LNCaP clone FGC (cell line): ENCODE measurements around the gene NFKBIE.
A peak's percentile ranks its signal among the peaks of the same experiment; 100 is the strongest.

Experiments
- DNase-seq: peaks from one replicate; pipeline ENCODE4 v3.0.0-alpha.2; 2011; ENCODE audit warnings: low read depth
- H3K4me3 ChIP-seq: 2 replicates; pipeline ENCODE4 v1.5.1; 2011; ENCODE audit warnings: mild to moderate bottlenecking, low read depth, low read length, control low read depth
- CTCF ChIP-seq: IDR thresholded peaks from 2 replicates; pipeline ENCODE4 v1.5.1; 2012; ENCODE audit warnings: mild to moderate bottlenecking; ENCODE audit not compliant: control insufficient read depth, insufficient read depth; ENCODE audit errors: extremely low read depth

The NFKBIE gene

GRCh38 chr6:44257753-44258324 lies 7.5 kb downstream of the NFKBIE start:
- H3K4me3 ChIP-seq: peak overlapping the region; percentile 83
- no peak for TF ChIP-seq CTCF
- no peak for DNase-seq

GRCh38 chr6:44257025-44257752 lies 8.2 kb downstream of the NFKBIE start, which contains the start of gene SLC35B2:
Gene SLC35B2 (minus strand): TSS chr6:44257528. CDS start chr6:44257410, 118 bp downstream.
- DNase-seq: no peak
- peak within 1 kb of the TSS; percentile 83 for H3K4me3 ChIP-seq
- peak; percentile 79 for TF ChIP-seq CTCF

DNA sequence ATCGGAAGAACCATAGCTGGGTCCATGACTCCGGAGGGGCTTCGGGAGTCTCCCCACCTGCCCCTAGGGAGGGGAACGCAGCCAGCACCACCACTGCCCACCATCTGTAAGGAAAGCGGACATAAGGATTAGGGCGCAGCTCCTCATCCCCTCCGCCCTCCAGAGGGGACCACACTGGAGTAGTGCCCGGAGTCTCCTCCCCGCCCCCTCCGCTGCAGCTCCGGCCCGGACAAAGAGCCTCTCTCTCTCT lies 8.7 kb downstream of the NFKBIE start:
- TF ChIP-seq CTCF: no peak

GRCh38 chr6:44255871-44256774 lies 9.2 kb downstream of the NFKBIE start:
- H3K4me3 ChIP-seq: peak overlapping the region; percentile 83
- DNase-seq: no peak
- no peak for TF ChIP-seq CTCF

More for the DNA sequence above, 8.7 kb downstream of the NFKBIE start:
- peak overlapping the region; percentile 83 for H3K4me3 ChIP-seq
- DNase-seq: no peak

DNA sequence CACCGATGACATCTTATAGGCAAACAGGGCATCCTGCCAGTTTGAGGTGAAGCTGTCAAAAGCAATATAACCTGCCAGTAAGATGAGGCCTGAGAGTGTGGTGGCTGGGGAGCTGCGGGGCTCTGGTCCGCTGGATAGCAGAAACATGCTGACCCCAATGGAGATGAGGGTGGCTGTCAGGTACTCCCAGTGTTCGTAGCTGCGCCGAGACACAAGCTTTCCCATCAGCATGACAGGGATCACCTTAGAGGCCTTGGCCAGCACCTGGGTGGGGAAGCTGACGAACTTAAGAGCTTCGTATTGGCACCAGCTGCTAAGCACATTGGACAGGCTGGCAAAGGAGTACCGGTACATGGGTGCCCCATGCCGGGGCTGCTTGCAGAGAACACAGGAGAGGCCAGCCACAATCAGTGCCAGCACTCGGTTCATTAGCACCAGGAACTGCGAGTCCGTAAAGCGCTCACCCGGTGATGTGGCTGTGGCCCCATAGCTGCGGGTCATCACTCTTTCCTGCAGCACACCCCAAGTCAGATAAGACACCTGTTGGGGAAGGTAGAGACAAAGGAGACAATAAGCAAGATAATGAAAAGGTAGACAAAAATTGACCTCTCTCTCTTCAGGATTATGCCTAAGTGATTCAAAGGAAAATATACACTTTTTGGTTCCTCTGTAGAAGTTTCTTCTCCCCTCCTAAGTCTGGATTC lies 10.1 kb downstream of the NFKBIE start:
- TF ChIP-seq CTCF: no peak
- no peak overlapping the region for H3K4me3 ChIP-seq
- no peak for DNase-seq

DNA sequence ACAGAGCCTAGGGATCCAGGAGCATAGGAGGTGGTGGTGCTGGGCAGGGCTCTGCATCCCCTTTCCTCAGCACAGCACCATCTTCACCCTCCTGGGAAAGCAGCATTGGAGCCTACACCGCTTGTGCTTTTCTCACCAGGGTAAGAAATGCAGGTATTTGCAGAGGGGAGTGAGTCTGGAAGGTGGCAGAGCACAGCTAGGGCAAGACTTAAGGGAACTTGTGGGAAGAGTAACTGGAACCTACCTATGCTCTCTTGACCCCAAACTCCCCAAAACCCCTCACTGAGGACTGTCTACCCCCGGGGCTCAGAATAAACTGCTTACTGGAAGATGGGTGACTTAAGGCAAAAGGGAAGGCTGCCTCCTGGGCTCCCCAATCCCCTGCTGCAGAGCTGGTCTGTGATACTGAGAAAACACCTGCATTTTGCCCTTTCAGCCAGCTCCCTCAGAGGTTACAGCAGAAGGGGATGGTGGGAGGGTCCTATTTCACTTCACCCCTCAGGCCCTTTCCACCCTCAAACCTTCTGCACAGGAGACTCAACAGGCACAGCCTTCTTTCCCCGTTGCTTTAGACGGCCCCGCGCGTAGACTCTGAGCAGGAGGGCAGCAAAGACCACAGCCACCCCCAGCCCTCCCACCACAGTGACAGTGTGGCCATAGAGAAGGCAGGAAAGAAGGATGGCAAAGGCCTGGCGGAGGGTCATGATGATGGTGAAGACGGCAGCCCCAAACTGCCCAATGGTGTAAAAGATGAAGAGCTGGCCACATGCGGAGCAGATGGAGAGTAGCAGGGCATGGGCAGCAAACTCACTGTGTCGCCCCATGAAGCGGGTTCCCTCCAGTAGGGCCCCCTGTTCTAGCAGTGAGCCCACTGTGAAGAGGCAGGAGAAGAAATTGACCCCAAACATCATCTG lies 10.9 kb downstream of the NFKBIE start:
- TF ChIP-seq CTCF: no peak
- no peak for DNase-seq
- no peak overlapping the region for H3K4me3 ChIP-seq
